Measurements from ENCODE around the gene ZNF345.

Gene ZNF345

GRCh38 chr19:36850559-36851442, at the start of gene ZNF345:
ZNF345 (plus strand) TSS chr19:36850876; CDS start chr19:36876831, 25,955 bp downstream.
- peak; percentile 61 to 87 for DNase-seq

GRCh38 chr19:36805364-36805763, 45.3 kb upstream of the ZNF345 start:
- DNase-seq: no peak

DNA sequence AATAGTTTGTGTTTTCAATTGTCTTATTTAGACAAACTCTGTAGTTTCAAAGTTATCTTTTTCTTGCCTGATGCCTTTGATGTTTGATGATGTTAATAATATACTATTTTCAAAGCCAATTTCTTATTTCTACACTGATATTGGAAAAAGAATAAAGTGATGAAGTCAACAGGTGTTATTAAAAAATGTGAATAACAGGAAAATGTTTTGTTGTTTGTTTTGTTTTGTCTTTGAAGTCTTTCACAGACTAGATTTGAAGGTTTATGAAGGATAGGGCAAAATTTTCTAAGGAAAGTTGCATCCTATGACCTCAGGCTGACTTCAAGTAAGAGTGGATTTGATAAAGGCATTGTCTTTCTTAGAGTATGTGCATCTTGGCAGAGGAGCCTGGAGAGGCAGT, 43.6 kb upstream of the ZNF345 start:
- DNase-seq: no peak

- DNase-seq: no peak
These were observed 31.5 kb upstream of the ZNF345 start for GRCh38 chr19:36819130-36819630.

- no peak for DNase-seq
These were observed 28.9 kb upstream of the ZNF345 start for GRCh38 chr19:36821758-36822157.

DNA sequence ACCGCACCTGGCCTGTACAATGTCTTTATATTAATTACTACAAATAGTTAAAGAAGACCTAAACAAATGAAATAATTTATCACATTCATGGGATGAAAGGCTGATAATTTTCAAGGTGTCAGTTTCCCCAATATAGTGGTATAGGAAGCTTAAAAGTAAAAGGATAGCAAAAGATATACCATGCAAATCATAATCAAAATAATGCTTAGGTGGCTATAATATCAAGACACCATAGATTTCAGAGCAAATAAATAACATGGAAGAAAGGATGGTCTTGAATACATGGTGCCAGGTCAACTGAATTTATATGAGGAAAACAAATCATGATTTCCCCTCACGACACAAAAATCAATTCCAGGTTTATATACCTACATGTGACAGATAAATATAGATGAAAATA, 17.2 kb upstream of the ZNF345 start:
- DNase-seq: no peak

GRCh38 chr19:36837176-36837905, 13.3 kb upstream of the ZNF345 start:
- peak in 1 of 2 experiments; percentile 1 for DNase-seq

DNA sequence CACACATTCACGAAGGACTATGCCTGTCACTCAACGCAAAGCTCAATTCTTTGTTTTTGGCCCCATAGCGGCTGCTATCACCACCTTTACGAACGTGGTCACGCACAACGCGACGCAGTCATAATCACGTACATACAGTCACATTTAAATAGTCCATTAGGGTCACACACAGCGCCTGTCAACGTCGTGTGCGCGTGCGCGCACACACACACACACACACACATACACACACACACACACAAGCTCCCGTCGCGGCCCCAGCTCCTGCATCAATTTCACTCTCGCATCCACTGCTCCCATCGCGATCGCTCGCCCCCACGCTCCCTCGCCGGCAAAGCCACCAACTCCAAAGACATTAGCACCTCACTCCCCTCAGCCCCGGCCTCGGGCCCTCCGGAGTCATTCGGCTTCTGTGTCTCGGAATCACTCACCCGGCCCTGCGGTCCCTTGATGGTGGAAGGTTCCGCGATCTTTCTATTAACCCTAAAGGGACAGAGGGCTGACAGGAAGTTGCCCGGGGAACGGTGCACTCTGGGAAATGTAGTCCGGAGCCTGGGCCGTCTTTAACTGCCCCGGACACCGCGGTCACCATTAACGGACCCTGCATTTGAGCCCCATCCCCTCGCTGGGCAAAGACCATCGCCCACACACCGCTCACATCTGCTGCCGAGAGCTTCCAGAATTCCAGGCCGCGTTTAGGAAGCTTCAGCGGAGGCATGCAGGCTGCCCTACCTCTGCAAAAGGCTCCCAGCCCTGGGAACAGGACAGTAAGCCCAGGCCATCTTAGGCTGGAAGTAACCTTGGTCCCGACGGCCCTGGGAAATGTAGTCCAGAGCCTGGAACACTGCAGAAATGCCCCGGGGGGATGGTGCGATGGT, 12.5 kb upstream of the ZNF345 start, which contains the start of gene ZNF790:
Gene ZNF790, minus strand, starts transcription at position 482 of the 878 bp plus-strand sequence. CDS start 12,768 bp downstream, outside the sequence.
- peak; percentile 73 to 81 for DNase-seq

DNA sequence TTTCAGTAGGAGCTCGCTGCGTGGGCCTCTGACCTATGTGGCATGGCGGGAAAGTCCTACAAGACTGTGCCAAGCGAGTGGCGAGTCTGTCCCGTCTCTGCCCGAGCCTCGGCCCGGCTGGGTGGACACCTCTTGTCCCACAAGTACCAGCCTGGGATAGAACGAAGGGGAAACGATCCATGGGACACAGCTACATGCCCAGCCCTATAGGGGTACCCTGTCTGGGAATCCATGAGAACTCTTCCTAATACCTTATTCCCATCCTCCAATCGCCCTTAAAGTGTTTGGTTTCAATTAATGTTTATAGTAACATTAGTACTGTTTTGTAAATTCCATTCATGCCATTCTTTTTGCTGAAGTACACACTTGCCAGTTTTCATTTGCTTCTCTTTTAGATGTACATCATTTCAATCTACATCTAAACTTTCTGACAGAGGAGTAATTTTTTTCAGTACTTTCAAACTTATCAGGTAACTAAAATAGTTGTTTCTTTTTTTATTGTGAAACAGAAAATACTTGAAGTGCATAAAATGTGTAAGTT, 11.8 kb upstream of the ZNF345 start:
- no peak for DNase-seq

- peak in 1 of 2 experiments; percentile 1 for DNase-seq
These were observed 2.7 kb upstream of the ZNF345 start for GRCh38 chr19:36847968-36848367.

- DNase-seq: peak; percentile 80 to 91
These were observed 746 bp upstream of the ZNF345 start for GRCh38 chr19:36849701-36850558.

DNA sequence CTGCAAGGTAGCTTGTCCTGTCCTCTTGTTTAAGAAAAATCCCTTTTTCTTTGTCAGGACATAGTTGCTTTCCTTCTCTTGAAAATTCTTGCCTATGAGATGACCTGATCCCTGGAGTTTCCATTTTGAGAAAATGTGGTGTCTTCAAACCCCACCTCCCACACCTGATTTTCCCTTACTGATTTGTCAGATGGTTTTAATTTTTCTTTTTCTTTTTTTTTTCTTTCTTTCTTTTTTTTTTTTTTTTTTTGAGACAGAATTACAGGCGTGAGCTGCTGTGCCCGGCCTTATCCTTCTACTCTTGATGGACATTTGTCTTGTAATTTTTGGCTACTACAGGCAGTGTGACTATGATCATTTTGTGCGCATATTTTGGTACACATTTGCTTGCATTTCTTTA, 1.2 kb downstream of the ZNF345 start:
- DNase-seq: no peak

- DNase-seq: no peak
These were observed 26.6 kb downstream of the ZNF345 start for GRCh38 chr19:36876993-36877938.

DNA sequence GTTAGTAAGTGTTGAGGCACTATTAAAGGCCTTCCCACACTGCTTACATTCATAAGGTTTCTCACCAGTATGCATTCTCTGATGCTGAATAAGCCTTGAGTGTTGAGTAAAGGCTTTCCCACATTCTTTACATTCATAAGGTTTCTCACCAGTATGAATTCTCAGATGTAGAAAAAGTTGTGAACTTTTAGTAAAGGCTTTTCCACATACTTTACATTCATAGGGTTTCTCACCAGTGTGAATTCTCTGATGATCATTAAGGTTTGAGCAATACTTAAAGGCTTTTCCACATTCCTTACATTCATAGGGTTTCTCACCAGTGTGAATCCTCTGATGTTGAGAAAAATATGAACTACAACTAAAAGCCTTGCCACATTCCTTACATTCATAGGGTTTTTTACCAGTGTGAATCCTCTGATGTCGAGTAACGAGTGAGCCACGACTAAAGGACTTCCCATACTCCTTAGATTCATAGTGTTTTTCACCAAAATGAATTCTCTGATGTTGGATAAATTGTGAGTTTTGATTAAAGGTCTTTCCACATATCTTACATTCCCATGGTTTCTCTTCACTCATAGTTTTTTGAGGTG, 41.2 kb downstream of the ZNF345 start:
- no peak for DNase-seq

DNA sequence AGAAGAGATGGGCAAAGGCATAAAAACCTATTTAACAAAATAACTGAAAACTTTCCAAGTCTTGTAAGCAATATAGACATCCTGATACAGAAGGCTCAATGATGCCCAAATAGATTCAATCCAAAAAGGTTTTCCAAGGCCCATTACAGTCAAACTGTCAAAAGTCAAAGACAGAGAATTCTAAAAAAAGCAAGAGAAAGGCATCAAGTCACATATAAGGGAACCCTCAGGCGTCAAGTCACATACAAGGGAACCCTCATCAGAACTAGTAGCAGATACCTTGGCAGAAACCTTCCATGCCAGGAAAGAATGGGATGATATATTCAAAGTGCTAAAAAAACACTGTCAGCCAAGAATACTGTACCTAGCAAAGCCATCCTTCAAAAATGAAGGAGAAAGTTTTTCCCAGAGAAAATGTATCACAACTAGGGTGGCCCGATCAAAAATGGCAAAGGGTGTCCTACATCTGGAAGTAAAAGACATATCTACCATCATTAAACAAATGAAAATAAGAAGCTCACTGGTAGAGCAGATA, 44.2 kb downstream of the ZNF345 start:
- DNase-seq: no peak

- DNase-seq: no peak
These were observed 47.7 kb downstream of the ZNF345 start for GRCh38 chr19:36898422-36898821.

GRCh38 chr19:36915992-36916830, 65.5 kb downstream of the ZNF345 start, which contains the start of the genes ZNF568 and ZNF829:
ZNF568 (plus strand) TSS chr19:36916332; CDS start chr19:36922771, 6,439 bp downstream.
ZNF829 (minus strand) TSS chr19:36916291; CDS start chr19:36915167, 1,124 bp downstream.
- peak; percentile 79 to 88 for DNase-seq

DNA sequence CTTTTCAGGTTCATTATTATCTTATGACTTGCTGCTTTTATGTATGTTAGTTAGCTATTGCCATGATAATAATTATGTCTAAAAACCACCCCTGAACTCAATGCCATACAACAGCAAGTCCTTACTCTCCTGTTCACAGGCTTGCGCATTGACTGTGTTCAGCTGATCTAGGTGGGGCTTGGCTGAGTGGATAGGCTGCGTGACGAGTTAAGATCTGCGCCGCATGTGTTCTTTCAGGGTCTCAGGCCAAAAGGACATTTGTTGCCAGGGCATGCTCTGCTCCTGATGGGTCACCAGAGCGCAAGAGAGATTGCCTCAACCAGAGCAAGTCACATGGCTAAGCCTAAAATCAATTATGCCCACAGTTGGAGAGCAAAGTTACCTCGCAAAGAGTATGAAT, 66.3 kb downstream of the ZNF345 start:
- DNase-seq: no peak

All from stimulated activated CD4-positive, alpha-beta T cell treated with anti-CD3 and anti-CD28 coated beads, Interleukin-4, amount 100 ng/mL, for 4 hours (primary cell).